Coronary artery (tissue), 2 donors: ENCODE data around the gene DNAJB6.

Experiments used
- DNase-seq: peaks from one replicate; pipeline ENCODE4 v3.0.0-alpha.2; 2017; ENCODE audit warnings: low spot score
- H3K27ac ChIP-seq, 2 donors: fragments of 200-600 bp; sonication (generic); one replicate each; pipeline ENCODE4 v1.5.1; 2016 to 2019
- H3K4me3 ChIP-seq: fragments of 200-600 bp; sonication (generic); 2 replicates; pipeline ENCODE4 v1.5.1; 2016; ENCODE audit warnings: mild to moderate bottlenecking, moderate library complexity
- TF ChIP-seq, protein P1 (sequence below): fragments of 200-600 bp; sonication (generic); IDR thresholded peaks from one replicate; pipeline ENCODE4 v1.5.1; 2019; ENCODE audit warnings: antibody characterized with exemption

Gene DNAJB6

DNA sequence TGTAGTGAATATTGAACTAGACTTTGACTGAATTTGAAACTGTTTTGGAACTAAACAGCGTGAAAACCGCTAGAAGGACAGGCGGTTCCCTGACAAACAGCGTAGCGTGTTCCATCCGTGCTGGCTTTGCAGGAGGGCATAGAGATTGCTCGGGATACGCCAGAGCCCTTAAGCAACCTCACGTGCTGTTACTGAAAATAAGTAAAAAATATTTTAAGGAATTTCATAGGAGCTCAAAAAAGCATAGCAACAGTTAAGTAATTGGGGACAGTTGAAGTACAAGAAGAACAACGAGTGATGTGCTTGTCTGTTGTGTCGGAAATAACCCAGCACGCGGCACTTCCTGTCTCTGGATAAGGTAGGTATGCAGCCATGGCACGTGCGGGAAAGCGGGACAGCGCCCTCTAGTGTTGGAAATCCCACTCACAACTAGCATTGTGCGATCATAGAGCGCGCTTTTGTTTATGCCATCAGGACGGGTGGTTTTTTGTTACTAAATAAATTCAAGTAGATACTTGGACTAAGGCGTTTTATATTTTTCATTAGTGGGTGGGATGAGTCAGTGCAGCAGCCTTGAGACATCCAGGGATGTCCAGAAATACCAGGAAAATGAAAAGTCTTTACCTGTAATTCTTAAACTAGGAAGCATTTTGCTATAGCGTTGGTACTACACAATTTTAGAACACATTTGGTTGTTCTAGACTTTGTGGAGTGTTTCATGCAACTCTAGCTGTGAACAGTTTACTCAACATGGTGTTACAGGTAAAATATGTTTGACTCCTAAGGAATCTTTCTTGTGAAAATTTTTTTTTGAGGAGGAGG lies 50.4 kb downstream of the DNAJB6 start:
- TF ChIP-seq, protein P1, sequence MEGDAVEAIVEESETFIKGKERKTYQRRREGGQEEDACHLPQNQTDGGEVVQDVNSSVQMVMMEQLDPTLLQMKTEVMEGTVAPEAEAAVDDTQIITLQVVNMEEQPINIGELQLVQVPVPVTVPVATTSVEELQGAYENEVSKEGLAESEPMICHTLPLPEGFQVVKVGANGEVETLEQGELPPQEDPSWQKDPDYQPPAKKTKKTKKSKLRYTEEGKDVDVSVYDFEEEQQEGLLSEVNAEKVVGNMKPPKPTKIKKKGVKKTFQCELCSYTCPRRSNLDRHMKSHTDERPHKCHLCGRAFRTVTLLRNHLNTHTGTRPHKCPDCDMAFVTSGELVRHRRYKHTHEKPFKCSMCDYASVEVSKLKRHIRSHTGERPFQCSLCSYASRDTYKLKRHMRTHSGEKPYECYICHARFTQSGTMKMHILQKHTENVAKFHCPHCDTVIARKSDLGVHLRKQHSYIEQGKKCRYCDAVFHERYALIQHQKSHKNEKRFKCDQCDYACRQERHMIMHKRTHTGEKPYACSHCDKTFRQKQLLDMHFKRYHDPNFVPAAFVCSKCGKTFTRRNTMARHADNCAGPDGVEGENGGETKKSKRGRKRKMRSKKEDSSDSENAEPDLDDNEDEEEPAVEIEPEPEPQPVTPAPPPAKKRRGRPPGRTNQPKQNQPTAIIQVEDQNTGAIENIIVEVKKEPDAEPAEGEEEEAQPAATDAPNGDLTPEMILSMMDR, result peak; percentile 71
- no peak overlapping the region for H3K4me3 ChIP-seq
- peak overlapping the region; percentile 56 to 74 for H3K27ac ChIP-seq
- peak; percentile 91 for DNase-seq

DNA sequence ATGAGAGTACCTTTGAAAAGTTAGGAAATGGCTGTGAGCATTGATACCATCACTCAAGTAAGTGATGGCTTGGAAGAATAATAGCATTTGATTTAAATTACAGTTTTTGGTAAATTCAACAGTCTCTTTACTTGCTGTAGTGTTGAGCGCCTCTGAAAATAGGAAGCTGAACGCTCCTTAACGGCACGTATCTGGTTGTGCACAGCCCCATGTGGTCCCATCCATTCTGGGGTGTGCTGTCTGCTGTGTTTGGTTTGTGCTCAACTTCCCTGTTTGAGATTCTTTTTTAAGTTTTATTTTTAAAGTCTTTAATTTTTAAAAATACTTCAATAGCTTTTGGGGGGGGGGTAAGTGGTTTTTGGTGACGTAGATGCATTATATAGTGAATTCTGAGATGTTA lies 51.5 kb downstream of the DNAJB6 start:
- H3K4me3 ChIP-seq, result no peak overlapping the region
- TF ChIP-seq, protein P1, result no peak
- DNase-seq, result no peak
- no peak overlapping the region for H3K27ac ChIP-seq

DNA sequence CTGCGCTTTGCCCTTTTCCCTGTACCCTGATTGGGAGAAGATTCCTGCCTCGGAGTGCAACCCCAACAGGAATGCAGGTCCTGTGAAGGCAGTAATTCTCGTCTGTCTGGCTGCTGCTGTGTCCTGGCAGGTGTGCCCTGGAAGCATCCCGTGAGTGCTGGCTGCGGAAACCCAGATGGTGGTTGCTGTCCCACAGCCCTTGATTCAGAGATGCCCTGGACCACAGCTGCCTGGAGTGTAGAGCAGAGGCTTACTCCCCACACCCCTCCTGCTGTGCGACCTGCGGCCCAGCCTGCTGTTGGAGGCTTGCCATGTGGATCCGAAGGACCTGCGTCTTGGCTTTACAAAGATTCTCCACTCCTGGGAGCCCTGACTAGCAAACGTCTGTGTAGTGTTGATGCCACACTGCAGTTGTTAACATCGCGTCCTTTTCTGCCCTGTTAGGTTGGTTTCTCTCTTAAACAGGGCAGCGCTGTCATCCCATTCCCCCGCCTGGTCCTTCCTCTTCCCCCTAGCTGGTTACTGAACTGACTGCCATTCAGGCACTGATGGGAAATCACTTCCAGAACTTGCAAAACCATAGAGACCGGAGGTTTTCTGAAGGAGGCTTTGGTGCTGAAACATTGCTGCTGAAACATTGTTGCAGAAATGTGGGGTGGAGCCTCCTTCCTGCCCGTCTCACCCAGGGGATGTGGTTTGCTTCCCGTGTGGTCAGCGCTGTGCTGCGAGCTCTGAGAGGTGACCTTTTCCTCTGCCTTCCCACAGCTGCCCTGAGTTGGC lies 53.3 kb downstream of the DNAJB6 start:
- no peak for DNase-seq
- Histone ChIP-seq H3K27ac (peak overlapping the region in 1 of 2 donors; percentile 29), H3K4me3 (no peak overlapping the region)
- TF ChIP-seq, protein P1, result no peak

DNA sequence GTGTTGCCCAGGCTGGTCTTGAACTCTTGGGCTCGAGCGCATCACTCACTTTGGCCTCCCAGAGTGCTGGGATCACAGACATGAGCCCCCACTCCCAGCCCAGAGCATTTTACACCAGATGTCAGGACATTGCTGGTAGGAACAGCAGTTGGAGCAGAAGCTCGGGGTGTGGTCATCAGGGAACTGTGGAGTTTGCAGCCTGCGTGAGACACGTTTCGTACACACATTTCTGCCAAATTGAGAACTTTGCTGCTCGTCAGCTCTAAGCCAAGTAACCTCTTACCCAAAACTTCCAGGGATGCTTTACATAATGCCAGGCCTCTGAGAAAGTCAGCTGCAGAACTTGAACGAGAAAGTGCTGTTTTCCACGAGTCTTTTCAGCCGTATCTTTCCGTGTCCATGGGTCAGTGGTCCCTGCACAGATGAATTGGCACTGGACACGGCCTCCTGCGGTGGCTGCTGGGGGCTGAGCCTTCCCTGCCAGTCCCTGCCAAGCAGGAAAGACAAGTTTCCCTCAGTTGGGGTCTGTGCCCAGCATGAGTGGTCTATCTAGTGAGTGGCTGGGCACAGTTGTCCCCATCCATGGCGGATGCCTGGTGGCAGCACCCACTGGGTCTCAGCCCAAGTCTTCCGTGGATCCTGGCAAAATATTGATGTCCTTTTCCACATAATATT lies 54.4 kb downstream of the DNAJB6 start:
- TF ChIP-seq, protein P1, result no peak
- DNase-seq, result no peak
- no peak overlapping the region for H3K27ac ChIP-seq
- H3K4me3 ChIP-seq, result no peak overlapping the region

DNA sequence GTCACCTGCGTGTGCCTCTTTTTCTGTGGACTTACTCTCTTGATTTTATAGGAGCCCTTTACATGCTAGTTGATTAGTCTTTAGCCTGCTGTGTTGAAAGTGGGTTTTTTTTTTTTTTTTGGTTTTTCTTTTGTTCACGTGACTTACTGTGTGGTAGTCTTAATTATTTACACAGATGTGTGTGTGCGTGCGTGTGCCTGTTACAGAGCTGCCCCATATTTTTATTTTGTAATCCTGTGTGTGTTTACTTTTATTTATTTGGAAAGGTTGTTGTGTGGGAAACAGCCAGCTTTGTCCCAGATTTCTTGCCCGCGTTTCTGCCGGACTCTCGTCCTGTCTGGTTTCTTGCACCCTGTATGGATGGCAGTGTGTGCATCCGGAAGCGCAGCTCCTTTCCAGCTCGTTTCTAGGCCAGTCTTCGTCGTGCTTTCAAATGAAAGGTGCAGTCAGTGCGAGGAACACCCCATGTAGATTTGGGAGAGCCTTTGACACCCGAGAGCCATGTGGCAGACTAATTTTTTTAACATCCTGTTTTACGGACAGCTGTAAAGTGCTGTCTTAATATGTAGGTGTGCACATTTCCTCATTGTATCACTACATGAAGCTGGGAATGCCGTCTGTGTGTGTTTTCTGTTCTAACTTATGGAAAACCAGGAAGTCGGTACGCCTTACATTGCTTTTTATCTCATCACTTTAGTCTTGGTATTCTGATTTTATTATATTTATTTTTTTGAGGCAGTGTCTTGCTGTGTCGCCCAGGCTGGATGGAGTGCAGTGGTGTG lies 55.6 kb downstream of the DNAJB6 start:
- TF ChIP-seq, protein P1, result no peak
- H3K27ac ChIP-seq, result no peak overlapping the region
- no peak for DNase-seq
- H3K4me3 ChIP-seq, result no peak overlapping the region
